Stimulated activated CD4-positive, alpha-beta T cell treated with anti-CD3 and anti-CD28 coated beads, Interleukin-12 subunit alpha, Interleukin-12 subunit beta, amount 100 ng/mL, for 4 hours (primary cell): ENCODE measurements around the gene KCNC3.

ENCODE experiments used
- DNase-seq: peaks from one replicate; pipeline ENCODE4 v3.0.0-alpha.2; 2020

Gene KCNC3

DNA sequence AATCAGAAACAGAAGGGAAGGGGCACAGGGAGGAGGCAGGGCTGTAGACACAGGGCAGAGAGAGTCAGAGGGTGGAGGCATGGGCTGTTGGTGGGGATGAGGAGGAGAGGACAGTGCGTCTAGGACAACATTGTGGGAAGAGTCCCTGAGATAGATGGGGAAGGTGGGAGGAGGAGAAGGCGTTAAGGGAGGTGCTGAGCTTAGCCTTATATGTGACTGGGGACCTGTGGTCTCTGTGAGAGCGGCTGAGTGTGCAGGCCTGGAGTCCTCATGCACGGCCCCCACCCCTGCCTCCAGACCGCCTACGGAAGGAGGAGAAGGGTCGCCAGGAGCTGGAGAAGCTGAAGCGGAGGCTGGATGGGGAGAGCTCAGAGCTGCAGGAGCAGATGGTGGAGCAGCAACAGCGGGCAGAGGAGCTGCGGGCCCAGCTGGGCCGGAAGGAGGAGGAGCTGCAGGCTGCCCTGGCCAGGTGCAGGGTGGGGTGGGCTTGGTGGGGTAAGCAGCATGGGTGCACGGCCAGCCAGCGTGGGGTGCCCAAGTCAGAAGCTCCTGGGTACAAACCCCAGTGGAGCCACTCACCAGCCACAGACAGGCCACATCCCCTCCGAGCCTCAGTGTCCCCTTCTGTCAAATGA is 56.8 kb downstream of the KCNC3 start:
- no peak for DNase-seq

DNA sequence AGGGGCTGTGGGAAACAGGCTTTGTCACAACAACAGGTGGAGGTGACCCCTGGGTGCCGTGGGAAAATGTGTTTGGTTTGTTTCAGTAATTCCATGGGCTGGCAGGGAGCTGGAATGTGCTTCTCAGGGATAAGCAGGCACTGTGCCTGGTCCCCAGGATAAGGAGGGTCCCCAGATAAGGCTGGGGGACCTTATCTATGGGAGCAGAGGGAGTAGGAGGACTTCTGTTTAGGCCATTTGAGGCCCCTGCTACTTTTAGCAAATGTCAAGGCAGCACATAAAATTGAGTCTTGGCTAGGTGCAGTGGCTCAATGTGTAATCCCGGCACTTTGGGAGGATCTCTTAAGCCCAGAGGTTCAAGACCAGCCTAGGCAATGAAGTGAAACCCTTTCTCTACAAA is 59.5 kb downstream of the KCNC3 start:
- DNase-seq: no peak

DNA sequence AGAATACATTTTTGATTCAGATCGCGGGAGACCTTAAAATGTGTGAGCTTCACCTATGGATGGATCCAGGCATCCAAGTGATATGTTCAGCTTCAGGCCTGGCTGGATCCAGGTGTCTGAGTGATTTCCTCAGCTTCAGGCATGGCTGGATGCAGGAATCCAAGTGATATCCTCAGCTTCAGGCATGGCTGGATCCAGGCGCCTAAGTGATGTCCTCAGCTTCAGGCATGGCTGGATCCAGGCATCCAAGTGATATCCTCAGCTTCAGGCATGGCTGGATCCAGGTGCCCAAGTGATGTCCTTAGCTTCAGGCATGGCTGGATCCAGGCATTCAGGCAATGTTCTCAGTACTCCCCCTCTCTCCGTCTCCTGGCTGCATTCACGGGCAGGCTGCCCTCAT is 60.7 kb downstream of the KCNC3 start:
- no peak for DNase-seq

- DNase-seq: no peak
These were observed 61.1 kb downstream of the KCNC3 start for GRCh38 chr19:50268041-50268440.

GRCh38 chr19:50266896-50267295 is 62.3 kb downstream of the KCNC3 start:
- DNase-seq: peak; percentile 34

- no peak for DNase-seq
These were observed 63.1 kb downstream of the KCNC3 start for GRCh38 chr19:50266041-50266440.

DNA sequence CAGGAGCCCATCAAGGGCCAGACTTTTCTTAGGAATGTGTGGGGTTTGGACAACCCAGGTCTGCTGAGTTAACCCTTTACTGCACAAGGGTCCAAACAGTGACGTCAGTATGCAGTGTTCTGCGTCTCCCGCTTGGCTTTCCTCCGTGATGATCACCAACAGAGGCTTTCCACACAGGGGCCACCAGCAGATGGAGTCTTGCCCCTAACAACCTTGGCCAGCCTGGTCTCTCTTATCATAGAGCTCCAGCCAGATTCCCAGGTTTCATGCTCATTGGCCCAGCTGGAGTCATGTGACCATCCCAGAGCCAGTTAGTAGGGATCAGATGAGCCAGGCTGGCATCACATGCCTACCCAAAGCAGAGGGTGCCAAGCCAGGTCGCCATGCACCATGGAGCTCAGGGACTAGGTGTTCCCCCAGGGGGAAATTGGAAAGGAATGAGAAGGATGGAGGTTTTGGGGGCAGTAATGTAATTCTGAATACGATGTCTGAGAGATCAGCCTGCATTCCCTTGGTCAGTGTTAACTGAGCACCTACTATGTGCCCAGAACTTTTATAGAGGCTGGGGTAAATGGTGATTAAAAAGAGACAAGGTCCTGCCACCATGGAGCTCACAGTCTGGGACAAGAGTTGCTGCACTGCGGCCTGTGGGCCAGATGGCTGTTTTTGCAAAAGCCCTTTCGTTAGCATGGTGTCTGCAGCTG is 64.5 kb downstream of the KCNC3 start:
- DNase-seq: no peak

GRCh38 chr19:50263176-50263575 is 66.0 kb downstream of the KCNC3 start:
- DNase-seq: no peak
